Tibial nerve (tissue), 4 donors: ENCODE data around the gene HYDIN.

Source experiments
- CTCF ChIP-seq, 5 experiments: fragments of 200-600 bp in 3 of 5; fragments of 450-650 bp in 2 of 5; sonication (generic) in 3 of 5; IDR thresholded peaks; one replicate each; pipeline ENCODE4 v1.5.1; 2016 to 2019; ENCODE audit warnings: antibody characterized with exemption in 5 of 5, mild to moderate bottlenecking in 3 of 5, moderate library complexity in 2 of 5
- EP300 ChIP-seq, 2 donors: sonication (generic); formaldehyde crosslinking; IDR thresholded peaks; one replicate each; pipeline ENCODE4 v1.6.1; 2017; ENCODE audit warnings: antibody characterized with exemption in 2 of 2, mild to moderate bottlenecking in 1 of 2

- TF ChIP-seq CTCF (IDR thresholded peaks at IDR 0.05): no peak
- TF ChIP-seq EP300 (IDR thresholded peaks at IDR 0.05): no peak
Measured at GRCh38 chr16:70804734-70805169, 425.8 kb downstream of the HYDIN start.
